GM23338 (cell line): ENCODE data around the gene TNFRSF8. TPM values are rescaled to one million over a fixed set of nuclear protein-coding genes. Genes with fewer than 3 reads are reported as not detected.

Source experiments
- ATAC-seq: fragments of 200-7000 bp; cut with Tn5 transposase; 3 replicates; pipeline ENCODE4 v1.9.1; 2020
- DNase-seq: peaks from one replicate; pipeline ENCODE4 v3.0.0-alpha.2; 2015; ENCODE audit warnings: low spot score
- H2AFZ ChIP-seq: fragments of 200-600 bp; sonication (generic); 2 replicates; pipeline ENCODE4 v1.8.0; 2016; ENCODE audit warnings: antibody characterized with exemption, mild to moderate bottlenecking, moderate library complexity
- H3F3A ChIP-seq: fragments of 200-600 bp; sonication (generic); replicated peaks from 2 replicates; pipeline ENCODE4 v1.8.0; 2017; ENCODE audit warnings: antibody characterized with exemption, mixed run types, low read depth
- H3K27ac ChIP-seq: fragments of 200-600 bp; sonication (generic); 2 replicates; pipeline ENCODE4 v1.6.1; 2016; ENCODE audit warnings: low read depth
- H3K27me3 ChIP-seq: fragments of 200-600 bp; sonication (generic); 2 replicates; pipeline ENCODE4 v1.8.0; 2016; ENCODE audit warnings: mild to moderate bottlenecking, mixed run types, moderate library complexity; ENCODE audit not compliant: insufficient read depth
- H3K36me3 ChIP-seq: fragments of 200-600 bp; sonication (generic); 2 replicates; pipeline ENCODE4 v1.8.0; 2016; ENCODE audit warnings: mild to moderate bottlenecking; ENCODE audit not compliant: insufficient read depth
- H3K4me1 ChIP-seq: fragments of 200-600 bp; sonication (generic); 2 replicates; pipeline ENCODE4 v1.8.0; 2016; ENCODE audit warnings: mild to moderate bottlenecking, moderate library complexity; ENCODE audit not compliant: insufficient read depth
- H3K4me2 ChIP-seq: fragments of 200-600 bp; sonication (generic); 2 replicates; pipeline ENCODE4 v1.7.1; 2017; ENCODE audit warnings: mixed run types
- H3K4me3 ChIP-seq: fragments of 200-600 bp; sonication (generic); 2 replicates; pipeline ENCODE4 v1.6.1; 2016; ENCODE audit warnings: mixed run types
- H3K79me2 ChIP-seq: fragments of 200-600 bp; sonication (generic); replicated peaks from 2 replicates; pipeline ENCODE4 v1.8.0; 2017; ENCODE audit warnings: mild to moderate bottlenecking; ENCODE audit not compliant: insufficient read depth
- H3K9me2 ChIP-seq: fragments of 200-600 bp; sonication (generic); 2 replicates; pipeline ENCODE4 v1.8.0; 2017; ENCODE audit not compliant: insufficient read depth
- H4K20me1 ChIP-seq: fragments of 200-600 bp; sonication (generic); replicated peaks from 2 replicates; pipeline ENCODE4 v1.8.0; 2017; ENCODE audit warnings: mild to moderate bottlenecking; ENCODE audit not compliant: insufficient read depth
- H3K27ac Mint-ChIP-seq: 2 replicates; pipeline ENCODE4 v1.8.0; 2020; ENCODE audit warnings: inconsistent platforms, mild to moderate bottlenecking, moderate library complexity, mixed read lengths
- H3K27me3 Mint-ChIP-seq: 3 replicates; pipeline ENCODE4 v1.8.0; 2022; ENCODE audit warnings: low read depth, mild to moderate bottlenecking, moderate library complexity, mixed read lengths, inconsistent platforms; ENCODE audit not compliant: insufficient read depth, poor library complexity
- H3K36me3 Mint-ChIP-seq: 3 replicates; pipeline ENCODE4 v1.8.0; 2021; ENCODE audit warnings: low read depth, mild to moderate bottlenecking, inconsistent platforms, moderate library complexity, mixed read lengths
- H3K4me1 Mint-ChIP-seq: 3 replicates; pipeline ENCODE4 v1.8.0; 2020; ENCODE audit warnings: mild to moderate bottlenecking, inconsistent platforms, mixed read lengths
- H3K4me3 Mint-ChIP-seq: 3 replicates; pipeline ENCODE4 v1.8.0; 2021; ENCODE audit warnings: moderate library complexity, mild to moderate bottlenecking, inconsistent platforms, mixed read lengths
- H3K9me3 Mint-ChIP-seq: 3 replicates; pipeline ENCODE4 v1.8.0; 2020; ENCODE audit warnings: moderate library complexity, mild to moderate bottlenecking, inconsistent platforms, mixed read lengths
- CREB1 ChIP-seq: fragments of 250-450 bp; sonication (Bioruptor Pico); IDR thresholded peaks from 2 replicates; pipeline ENCODE4 v1.5.0; 2020; ENCODE audit warnings: low read depth, mild to moderate bottlenecking, moderate library complexity
- CTCF ChIP-seq, 2 experiments: fragments of 200-600 bp in 1 of 2; sonication (generic) in 1 of 2; conservative IDR thresholded peaks; 2 replicates each; pipeline versions ENCODE4 v1.5.1 to v1.6.1; 2016 to 2017; ENCODE audit warnings: antibody characterized with exemption in 2 of 2, low read depth in 2 of 2, mild to moderate bottlenecking in 2 of 2, moderate library complexity in 1 of 2
- ETS1 ChIP-seq: IDR thresholded peaks from 2 replicates; pipeline ENCODE4 v1.6.1; 2016; ENCODE audit warnings: antibody characterized with exemption
- EZH2 ChIP-seq: fragments of 200-600 bp; sonication (generic); IDR thresholded peaks from one replicate; pipeline ENCODE4 v1.8.0; 2017; ENCODE audit warnings: antibody characterized with exemption, mild to moderate bottlenecking, low read depth; ENCODE audit not compliant: unreplicated experiment
- EZH2phosphoT487 ChIP-seq: fragments of 200-600 bp; sonication (generic); IDR thresholded peaks from one replicate; pipeline ENCODE4 v1.8.1; 2018; ENCODE audit warnings: antibody characterized with exemption; ENCODE audit not compliant: unreplicated experiment
- JUNB ChIP-seq: IDR thresholded peaks from one replicate; pipeline ENCODE4 v1.6.1; 2016; ENCODE audit warnings: antibody characterized with exemption; ENCODE audit not compliant: unreplicated experiment
- NANOG ChIP-seq: IDR thresholded peaks from 2 replicates; pipeline ENCODE4 v1.6.1; 2016; ENCODE audit warnings: antibody characterized with exemption, borderline replicate concordance
- POLR2AphosphoS5 ChIP-seq: IDR thresholded peaks from 2 replicates; pipeline ENCODE4 v1.6.1; 2016; ENCODE audit warnings: antibody characterized with exemption, low read depth
- REST ChIP-seq: IDR thresholded peaks from one replicate; pipeline ENCODE4 v1.6.1; 2018; ENCODE audit warnings: antibody characterized with exemption; ENCODE audit not compliant: unreplicated experiment
- STAT1 ChIP-seq: IDR thresholded peaks from one replicate; pipeline ENCODE4 v1.6.1; 2016; ENCODE audit warnings: antibody characterized with exemption; ENCODE audit not compliant: unreplicated experiment
- ZNF114 ChIP-seq: fragments of 250-450 bp; sonication (Bioruptor Pico); IDR thresholded peaks from 2 replicates; pipeline ENCODE4 v1.5.0; 2020; ENCODE audit warnings: mild to moderate bottlenecking, moderate library complexity
- ZNF331 ChIP-seq: fragments of 250-450 bp; sonication (Bioruptor Pico); IDR thresholded peaks from 2 replicates; pipeline ENCODE4 v1.5.0; 2020; ENCODE audit warnings: low read depth, mild to moderate bottlenecking, moderate library complexity
- ZNF462 ChIP-seq: fragments of 250-450 bp; sonication (Bioruptor Pico); IDR thresholded peaks from 2 replicates; pipeline ENCODE4 v1.5.0; 2020; ENCODE audit warnings: mild to moderate bottlenecking, moderate library complexity
- polyA plus RNA-seq: library from polyadenylated mRNA; unstranded; fragments of >200 nt; fragmentation: Nextera tagmentation; extraction: Ambion mirVana; gene quantifications from 2 replicates; pipeline ENCODE4 v1.2.1, GENCODE V29; 2016
- total RNA-seq: library from RNA; depleted of rRNA; stranded (reverse); fragments of >200 nt; shearing (Covaris generic); gene quantifications from 2 replicates; pipeline ENCODE4 v1.2.3, GENCODE V29; 2014

TNFRSF8 gene
- total and polyA plus RNA-seq, 2 experiments from 2014 or later, result 11.7 to 28.2 TPM

GRCh38 chr1:12164210-12164609 is 101.1 kb downstream of the TNFRSF8 start:
- H3K27me3 ChIP-seq, result peaks cover 38% of the 10 kb centered on the region
- H3K27me3 Mint-ChIP-seq, result peaks cover 20% of the 10 kb centered on the region
- no peaks in the 10 kb centered on the region for H3K9me3 Mint-ChIP-seq

More at GRCh38 chr1:12164210-12164609, 101.1 kb downstream of the TNFRSF8 start:
- Histone ChIP-seq H3K4me2 (no peak overlapping the region), H3K4me3 (no peak overlapping the region), H3F3A (no peaks in the 10 kb centered on the region), H3K4me1 (no peaks in the 10 kb centered on the region; the same call in 1 of the 2 replicates), H2AFZ (no peak overlapping the region), H3K36me3 (no peaks in the 10 kb centered on the region; the same call in 1 of the 2 replicates), H3K27ac (no peak overlapping the region), H4K20me1 (no peaks in the 10 kb centered on the region), H3K79me2 (no peaks in the 10 kb centered on the region), H3K9me2 (no peaks in the 10 kb centered on the region)
- H3K36me3 Mint-ChIP-seq, result no peaks in the 10 kb centered on the region
- no peak overlapping the region; the same call in 2 of the 3 replicates for H3K4me3 Mint-ChIP-seq
- TF ChIP-seq EZH2 (no peak), EZH2phosphoT487 (no peak), REST (no peak), STAT1 (no peak), JUNB (no peak), ETS1 (no peak), ZNF331 (no peak), CTCF (conservative IDR thresholded peaks at IDR 0.05; ENCODE audit: low read depth in 2 of 2) (no peak), CREB1 (CRISPR knock-in tag) (no peak), NANOG (no peak), ZNF462 (no peak), ZNF114 (CRISPR knock-in tag) (no peak), POLR2AphosphoS5 (no peak)
- H3K27ac Mint-ChIP-seq, result no peak overlapping the region
- peaks cover 12% of the 10 kb centered on the region; the same call in 2 of the 3 replicates for H3K4me1 Mint-ChIP-seq
- ATAC-seq (no peak), DNase-seq (no peak)
